GM19467 (cell line): ENCODE data around the gene XPR1.

Experiments used
- ATAC-seq: cut with Tn5 transposase; IDR thresholded peaks from one replicate; pipeline ENCODE4 v1.9.1; 2021; ENCODE audit warnings: mild to moderate bottlenecking, moderate library complexity; ENCODE audit not compliant: unreplicated experiment

XPR1 gene

DNA sequence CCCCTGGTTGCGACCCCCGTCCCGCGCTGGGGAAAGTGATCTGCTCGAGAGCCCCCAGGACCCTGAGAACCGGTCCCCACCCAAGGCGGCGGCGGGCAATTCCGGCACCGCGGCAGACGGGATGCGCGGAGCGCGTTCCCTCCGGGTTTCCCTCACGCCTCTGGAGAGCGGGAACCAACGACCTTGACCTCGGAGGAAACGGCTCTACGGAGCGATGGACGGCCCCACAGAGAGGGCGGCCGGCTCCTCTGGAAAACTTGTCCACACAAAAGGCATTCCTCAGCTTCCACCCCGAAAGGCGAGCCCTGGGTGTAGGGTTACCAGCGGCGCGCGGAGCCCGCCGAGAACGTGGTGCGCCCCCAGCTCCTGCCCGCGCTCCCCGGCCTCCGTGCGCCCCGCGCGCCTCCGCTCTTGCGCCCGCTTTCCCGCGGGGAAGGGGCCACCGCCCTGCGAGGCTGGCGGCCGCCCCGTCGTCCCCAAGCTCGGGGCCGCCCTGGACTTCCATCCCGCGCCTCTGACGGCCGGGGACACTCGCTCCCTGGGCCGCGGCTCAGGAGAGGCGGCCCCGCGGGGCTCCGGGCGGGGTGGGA is 280.5 kb downstream of the XPR1 start:
- no peak for ATAC-seq

DNA sequence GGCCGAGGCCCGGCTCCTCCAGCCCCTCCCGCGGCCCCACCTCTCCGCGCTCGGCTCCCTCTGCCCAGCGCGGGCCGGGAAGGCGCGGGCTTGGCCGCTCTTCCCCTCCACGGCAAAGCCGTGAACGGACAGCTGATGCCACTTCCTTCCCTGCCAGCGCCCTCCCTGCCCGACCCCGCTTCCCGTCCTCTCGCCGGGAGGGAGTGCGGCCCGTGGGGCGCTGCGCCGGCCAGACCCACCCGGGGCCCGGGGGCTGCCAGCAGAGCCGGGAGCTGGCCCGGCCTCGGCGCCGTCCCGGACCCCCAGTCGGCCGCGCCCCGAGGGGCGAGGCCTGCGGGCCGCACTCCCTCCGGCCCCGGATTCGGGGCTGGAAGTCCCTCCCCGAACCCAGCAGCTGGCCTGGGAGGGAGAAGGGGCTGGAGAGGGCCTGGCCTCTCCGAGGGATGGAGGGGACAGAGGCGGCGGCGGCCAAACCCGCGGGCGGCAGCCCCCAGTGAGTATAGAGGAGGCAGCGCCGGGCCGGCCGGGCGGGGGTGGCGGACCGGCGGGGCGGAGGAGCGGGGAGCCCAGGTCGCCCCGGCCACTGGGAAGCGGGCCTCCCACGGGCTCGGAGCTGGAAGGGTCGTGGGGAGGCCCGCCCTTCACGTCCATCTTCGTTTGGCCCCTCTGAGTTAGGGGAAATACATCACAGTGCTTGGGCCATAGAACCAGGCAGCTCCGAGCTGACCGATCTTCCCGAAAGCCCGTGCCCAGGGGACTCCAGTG is 281.2 kb downstream of the XPR1 start, which contains the start of gene KIAA1614:
Gene KIAA1614, plus strand, starts transcription at position 97 of the 765 bp plus-strand sequence. Its CDS starts 347 bp downstream, at position 444.
- no peak for ATAC-seq

DNA sequence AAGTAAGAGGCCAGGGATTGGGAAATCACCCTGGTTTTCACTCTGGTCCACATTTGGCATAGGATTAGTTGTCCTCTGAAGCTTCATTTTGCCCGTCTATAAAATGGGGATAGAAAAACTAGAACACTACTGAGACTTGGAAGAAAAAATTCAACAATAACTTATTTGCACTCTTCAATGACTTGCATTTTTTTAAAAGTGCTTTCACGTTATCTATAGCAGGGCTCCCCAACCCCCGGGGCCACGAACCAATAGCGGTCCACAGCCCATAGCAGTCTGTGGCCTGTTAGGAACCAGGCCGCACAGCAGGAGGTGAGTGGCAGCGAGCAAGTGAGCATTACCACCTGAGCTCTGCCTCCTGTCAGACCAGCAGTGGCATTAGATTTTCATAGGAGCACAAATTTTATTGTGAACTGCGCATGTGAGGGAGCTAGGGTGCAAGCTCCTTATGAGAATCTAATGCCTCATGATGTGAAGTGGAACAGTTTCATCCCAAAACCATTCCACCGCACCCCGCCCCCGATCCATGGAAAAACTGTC is 283.7 kb downstream of the XPR1 start:
- no peak for ATAC-seq

DNA sequence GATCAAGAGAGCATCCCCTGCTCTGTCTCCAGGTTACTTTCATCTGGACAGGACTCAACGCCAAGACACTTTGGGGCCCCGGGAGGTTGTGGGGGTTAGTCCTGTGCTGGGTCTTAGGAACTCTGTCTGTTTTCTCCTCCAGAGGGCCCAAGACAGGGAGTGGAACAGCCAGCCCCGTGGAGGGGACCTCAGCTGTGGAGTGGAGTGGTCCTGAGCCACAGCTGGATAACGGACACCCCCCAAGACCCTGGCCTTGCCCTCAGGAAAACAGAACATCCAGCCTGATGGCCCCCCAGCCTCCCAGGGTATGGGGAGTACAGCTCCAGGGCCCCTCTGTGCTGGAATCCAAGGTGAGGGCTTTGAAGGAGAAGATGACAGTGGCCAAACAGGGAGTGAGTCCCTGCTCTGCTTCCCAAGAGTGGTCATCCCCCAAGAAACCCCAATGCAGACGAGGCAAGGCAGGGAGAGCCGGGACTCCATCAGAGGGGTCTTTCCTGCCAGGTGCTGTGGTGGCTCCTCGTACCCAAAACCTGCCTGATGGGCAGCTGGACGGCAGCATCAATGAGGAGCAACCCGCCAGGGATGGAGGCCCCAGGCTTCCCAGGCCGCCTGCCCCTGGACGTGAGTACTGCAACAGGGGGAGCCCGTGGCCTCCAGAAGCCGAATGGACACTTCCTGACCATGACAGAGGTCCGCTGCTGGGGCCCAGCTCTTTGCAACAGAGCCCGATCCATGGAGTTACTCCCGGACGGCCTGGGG is 284.4 kb downstream of the XPR1 start:
- no peak for ATAC-seq

DNA sequence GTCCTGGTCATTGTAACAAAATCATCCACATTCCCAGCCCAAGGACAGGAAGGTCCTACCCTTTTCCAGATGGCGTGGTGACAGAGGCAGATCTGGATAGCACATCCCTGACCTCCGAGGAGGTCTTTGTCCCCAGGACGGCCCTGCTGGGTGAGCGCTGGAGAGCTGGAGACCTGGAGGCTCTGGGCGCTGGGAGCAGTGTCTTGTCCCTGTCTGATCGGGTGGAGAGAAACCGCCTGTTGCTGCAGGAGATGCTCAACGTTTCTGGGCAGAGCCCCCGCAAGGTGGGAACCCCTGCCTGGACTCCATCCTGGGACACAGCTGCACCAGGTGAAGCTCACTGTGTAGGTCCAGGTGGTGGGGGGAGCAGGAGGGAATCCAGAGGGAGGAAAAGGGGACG is 284.9 kb downstream of the XPR1 start:
- no peak for ATAC-seq

DNA sequence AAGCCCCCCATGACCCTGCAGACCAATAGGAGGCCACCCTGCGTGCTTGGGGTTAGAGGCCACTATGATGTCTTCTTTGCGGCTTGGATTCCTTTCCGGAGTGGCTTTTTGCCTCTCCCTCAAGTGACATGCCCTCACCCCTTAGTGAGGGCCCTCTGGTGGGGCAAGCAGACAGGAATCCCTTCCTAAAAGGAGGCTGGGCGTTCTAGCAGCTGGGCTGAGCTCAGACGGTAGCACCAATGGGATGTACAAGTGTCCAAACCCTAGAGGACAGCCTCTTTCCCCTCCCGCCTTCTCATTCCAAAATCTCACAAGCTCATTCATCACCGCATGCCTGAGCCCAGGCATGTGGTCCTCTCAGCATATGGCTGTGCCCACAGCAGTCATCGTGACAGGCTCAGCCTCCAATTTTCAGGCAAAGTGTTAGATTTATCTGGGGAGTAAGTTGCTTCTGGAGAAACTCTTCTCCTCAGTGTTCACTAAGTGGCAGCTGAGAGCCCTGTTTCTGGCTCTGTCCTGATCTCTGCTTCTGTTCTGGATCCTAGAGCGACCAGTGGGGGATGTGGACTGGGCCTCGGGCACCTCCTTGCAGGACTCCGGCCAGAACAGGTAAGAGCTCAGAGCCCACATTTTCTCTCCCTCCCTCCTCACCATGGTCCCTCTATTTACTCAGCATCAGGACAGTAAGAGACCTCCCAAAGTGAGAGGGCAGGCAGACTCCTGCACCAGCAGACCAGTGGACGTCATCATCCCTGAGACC is 285.7 kb downstream of the XPR1 start:
- ATAC-seq = no peak

DNA sequence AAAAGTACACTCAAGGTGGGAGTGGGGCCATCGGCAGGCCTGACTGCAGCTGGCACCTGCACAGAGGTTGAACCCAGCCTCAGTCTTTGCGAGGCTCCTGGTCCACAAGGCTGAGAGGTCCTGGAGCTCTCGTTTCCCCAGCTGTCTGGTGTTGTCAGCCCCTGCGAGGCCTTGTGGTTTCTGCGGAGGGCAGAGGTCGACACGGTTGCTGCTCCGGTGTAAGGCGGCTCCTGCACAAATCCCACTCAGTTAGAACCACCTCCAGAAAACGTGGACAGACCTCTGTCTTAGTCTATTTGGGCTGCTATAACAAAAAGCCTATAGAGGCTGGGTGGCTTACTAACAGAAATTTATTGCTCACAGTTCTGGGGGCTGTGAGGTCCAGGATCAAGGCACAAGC is 286.7 kb downstream of the XPR1 start:
- ATAC-seq = no peak

DNA sequence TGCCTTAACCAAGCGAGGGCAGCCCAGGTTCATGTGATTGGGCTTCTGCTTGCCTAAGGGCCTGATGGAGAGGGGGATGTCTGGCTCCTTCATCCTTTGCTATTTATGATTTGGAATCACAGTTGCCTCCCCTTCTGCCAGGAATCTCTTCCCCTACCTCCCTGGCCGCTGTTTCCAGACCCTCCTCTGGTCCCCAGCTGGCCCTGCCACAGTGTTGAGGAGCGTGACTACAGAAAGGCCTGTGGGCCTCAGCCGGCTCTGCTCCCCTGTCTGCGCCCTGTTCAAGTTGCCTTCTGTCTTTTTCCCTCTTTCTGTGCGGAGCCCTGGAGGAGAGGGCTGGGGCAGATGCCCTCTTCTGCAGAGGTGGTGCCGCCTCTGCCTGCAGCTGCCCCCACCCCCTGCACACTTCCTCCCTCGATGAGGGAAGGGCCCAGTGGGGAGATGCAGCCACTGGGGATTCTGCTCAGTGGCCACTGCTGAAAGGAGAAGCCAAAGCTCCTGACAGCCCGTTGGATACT is 287.4 kb downstream of the XPR1 start:
- ATAC-seq = no peak

DNA sequence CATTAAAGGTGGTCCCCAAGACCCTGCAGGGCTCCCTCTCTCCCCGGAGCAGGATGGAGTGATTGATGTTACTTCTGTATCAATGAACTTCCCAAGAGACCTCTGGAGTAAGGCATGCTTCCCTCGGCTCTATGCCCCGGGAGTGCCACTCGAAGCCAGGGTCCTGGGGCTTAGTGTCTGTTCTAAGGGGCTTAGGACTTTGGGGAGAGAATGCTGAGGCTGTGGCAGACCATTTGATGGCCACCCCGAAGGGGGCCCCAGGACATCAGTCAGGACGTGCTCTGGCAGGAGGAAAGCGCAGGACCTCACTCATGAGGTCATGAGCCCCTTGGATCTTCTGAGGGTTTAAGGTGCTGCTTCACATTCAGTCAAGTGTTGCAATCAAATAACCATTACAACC is 288.4 kb downstream of the XPR1 start:
- no peak for ATAC-seq

DNA sequence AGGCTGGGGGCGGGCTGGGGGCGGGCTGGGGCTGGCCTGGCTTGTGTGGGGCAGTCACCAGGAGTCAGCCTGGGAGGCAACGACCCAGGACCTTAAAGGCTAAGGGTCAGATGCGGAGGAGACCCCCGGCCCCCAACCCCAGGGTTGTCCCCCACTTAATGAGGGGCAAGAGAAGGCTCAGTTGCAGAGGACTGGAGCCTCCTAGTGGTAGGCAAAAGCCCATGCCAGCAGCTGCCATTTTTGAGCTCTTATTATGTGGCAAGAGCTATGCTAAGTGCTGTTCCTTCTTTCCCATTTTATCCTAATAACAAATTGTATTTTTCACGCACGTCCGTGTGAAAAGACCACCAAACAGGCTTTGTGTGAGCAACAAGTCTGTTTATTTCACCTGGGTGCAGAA is 288.9 kb downstream of the XPR1 start:
- ATAC-seq = no peak

DNA sequence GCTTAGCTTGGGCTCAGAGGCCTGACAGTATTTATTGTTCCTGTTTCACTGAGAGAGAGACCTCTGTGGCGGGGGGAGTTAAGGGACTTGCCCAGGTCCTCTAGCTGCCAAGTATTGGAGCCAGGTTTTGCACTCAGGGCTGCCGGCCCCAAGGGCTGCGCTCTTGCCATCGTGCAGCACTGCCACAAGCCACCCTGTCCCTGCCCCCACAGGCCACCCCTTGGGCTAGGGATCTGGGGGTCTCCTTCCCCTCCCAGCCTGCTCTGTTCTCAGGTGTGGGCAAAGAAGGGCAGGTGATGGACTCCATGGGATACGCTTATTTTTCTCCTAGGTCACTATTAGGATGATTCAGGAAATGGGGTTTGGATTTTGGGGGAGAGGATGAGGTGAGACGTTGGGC is 289.6 kb downstream of the XPR1 start:
- no peak for ATAC-seq

DNA sequence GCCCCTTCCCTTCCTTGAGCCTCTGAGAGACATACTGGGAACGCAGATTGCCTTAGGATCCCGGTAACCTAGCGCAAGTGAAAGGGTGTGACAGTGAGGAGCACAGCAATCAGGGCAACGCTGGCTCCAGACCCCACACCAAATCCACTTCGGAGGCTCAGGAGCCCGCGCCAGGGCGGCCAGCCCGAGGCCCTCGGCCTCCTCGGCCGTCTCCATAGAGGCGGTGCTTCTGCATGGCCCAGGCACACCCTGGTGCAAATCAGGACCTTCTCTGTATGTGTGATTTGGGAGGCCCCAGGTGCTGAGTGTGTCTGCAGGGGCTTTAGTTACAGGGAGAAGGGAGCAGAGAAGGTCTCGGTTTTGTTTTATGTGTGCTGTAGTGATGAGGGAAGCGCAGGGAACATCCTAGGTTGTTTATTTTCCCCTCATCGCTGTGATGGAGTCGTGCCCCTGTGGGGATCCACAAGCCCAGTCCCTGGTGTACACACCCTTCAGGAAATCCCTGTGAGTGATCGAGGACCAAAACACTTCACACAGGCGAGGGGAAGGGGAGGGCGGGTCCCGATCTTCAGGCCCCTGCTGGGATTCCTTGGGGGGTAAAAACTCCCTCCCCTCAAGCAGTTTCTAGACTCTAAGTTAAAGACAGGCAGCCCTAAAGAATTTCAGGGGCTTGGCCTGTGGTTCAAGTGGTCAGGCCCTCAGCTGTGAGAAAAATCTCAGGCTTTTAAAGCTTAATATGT is 290.2 kb downstream of the XPR1 start:
- no peak for ATAC-seq

DNA sequence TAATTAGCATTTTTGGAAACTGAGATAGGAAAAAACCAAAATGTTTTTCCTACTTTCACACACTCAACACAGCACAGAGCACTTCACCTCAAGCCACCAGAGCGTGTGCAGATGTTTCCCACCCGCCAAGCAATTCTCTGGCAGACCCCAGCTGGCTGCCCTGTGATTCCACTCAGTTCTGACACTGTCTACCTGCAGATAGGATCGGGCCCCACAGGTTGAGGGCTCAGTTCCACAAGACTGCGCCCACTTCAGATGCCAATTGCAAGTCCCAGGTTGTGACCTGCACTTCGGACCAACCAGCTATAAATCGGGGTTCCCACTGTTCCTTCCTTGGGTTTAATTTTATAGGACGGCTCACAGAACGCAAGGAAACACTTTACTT is 290.8 kb downstream of the XPR1 start:
- no peak for ATAC-seq

DNA sequence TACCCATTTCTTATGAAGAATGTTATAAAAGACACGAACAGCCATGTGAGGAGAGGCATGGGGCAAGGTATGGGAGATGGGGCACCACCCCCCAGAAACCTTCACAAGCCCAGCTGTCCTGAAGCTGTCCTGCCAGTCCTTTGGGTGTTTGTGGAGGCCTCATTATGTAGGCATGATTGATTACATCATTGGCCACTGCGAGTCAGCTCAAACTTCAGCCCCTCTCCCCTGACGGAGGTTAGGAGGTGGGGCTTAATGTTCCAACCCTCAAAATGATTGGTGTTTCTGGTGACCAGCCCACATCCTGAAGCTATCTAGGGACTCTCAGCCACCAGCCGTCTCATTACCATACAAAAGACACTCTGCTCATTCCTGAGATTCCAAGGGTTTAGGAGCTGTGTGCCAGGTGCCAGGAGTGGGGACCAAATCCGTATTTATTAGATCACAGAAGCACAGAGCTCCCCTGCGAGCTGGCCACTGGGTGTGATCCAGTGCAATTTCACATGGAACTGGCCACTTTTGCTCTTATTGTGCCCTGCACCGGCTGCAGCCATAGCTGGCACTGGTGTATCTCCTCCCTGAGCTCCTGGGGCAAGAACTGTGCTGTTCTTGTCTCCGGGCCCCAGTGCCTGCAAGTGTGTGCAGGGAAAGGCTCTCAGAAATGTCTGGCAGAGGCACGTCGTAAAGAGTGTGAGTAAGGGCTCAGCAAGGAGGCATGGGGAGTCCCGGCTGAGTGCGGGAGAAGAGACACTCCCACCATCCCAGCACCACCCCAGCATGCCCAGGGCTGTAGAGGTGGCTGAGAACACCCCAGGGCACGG is 291.4 kb downstream of the XPR1 start:
- no peak for ATAC-seq

DNA sequence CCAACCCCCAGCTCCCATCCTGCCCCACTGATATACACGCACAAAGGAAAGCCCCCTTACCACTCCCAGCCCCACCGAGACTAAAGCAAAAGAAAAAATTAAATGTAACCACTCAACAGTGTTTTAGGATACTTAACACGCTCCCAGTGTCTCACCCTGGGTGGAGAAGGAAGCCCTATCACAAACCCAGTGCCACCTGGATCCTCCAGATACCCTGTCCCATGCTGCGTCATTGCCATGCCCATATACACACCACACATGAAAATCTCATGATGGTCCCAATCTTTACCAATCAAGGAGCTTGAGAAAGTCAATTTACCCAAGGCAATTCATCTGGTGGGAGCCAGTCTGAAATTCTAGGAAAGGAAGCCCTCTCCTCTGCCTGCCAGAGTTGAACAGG is 292.1 kb downstream of the XPR1 start:
- ATAC-seq = no peak

DNA sequence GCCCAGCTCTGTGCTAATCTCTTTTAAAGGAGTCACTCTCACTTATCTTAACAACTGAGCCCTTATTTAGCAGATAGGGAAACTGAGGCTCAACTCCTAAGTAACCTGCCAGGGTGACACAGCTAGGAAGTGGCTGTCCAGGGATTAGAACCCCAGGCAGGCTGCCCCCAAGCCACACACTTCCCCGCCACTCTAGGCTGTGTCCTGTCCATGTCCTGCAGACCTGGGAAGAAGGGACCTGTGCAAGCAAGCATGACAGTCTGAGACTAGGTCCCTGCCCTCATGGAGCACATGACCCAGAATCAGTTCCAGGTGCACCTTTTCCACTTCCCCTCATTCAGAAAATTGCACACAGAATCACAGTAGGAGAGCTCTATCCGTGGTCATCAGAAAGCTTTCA is 293.1 kb downstream of the XPR1 start:
- ATAC-seq = no peak

DNA sequence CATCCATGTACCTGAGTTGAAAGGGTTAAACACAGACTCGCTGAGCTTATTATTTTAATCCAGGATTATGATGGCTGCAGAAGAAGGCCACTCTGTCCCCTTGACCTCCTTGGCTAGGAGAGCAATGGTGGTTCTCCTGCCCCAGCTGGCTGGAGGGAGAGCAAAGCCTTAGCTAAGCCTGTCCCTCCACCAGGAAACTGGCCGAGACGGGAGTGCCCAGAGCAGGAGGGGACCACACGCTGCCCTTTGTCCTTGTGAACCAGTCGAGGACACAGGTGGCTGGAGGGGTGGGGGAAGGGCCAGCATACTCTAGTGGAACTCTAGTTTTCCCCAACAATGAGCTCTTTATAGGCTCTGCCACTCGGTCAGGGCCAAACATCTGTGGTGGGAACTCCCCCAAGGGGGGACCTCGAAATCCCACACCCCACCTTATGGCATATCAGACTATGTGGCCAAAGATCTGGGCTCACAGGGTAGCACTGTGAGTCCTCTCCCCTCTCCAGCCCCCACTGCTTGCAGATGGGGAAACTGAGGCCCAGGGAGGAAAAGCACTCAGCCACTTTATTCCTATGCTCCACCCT is 293.7 kb downstream of the XPR1 start:
- ATAC-seq = no peak

DNA sequence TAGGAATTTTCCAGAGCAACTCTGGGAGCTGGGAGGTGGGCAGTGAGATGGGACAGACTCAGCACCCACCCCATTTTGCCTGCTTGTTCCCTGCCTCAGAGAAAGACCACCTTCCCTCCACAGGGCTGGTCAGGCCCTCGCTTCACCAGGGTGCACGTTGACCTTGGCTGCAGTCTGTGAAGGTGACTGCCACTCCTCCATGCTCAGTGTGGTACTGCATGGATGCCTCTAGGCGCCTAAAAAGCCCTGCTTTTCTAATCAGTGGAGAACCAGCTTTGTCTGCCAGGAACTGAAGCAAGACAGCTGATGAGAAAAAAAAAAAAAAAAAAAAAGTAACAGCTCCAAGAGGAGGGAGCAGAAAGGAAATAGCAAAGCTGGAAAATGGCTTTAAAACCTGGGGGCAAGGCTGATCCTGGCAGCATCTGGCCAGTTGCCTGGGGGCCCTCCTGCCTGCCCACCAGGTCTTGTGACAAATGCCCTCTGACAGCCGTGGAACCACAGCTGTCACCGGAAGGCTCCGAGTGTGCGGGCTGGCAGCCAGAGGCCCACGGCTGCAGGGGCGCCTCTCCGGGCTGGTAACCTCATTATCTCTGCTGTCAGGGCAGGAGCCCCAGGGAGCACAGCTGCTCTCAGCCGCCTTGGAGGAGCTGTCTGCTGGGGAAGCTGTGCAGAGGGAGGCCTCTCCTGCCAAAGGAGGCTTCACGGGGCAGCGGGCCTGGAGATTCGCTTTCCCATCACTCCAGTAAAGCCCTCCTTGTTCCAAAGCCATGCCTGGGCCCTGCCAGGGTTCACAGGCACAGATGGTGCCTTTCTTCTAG is 294.6 kb downstream of the XPR1 start:
- ATAC-seq = no peak
